ENCODE data around the gene SCGB3A2. TPM values are rescaled to one million over a fixed set of nuclear protein-coding genes. Genes with fewer than 3 reads are reported as not detected.

Gene SCGB3A2
- total RNA-seq, 1 experiment from 2014 or later: not detected

DNA sequence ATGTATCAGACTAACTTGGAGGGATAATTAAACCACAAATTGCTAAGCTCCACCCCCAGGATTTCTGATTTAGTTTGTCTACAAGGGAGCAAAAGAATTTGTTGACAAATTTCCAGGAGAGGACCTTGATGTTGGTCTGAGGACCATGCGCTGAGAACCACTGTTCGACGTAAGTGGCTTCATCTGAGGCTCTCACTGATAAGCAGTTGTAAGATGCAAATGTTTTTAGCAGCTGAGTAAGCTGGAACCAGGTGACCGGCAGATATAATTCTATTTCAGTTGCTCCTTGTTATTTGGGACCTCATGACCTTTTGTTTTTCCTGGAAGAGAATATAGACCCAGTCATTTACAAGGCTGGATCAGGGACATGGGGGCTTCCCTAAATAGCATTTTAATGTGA, 32.9 kb upstream of the SCGB3A2 start:
- Mint-ChIP-seq H3K9me3 (ENCODE audit: low read depth, unreplicated experiment) (no peaks in the 10 kb centered on the region), H3K27me3 (ENCODE audit: unreplicated experiment) (no peaks in the 10 kb centered on the region), H3K4me1 (ENCODE audit: low read depth, unreplicated experiment) (peaks cover 22% of the 10 kb centered on the region), H3K36me3 (ENCODE audit: insufficient read depth, unreplicated experiment) (no peaks in the 10 kb centered on the region), H3K27ac (ENCODE audit: unreplicated experiment) (no peak overlapping the region), H3K4me3 (ENCODE audit: low read depth, unreplicated experiment) (no peak overlapping the region)
- no peak for DNase-seq
- BruUV-seq (replicated peaks): no TSS peak
- TF ChIP-seq, protein P1, sequence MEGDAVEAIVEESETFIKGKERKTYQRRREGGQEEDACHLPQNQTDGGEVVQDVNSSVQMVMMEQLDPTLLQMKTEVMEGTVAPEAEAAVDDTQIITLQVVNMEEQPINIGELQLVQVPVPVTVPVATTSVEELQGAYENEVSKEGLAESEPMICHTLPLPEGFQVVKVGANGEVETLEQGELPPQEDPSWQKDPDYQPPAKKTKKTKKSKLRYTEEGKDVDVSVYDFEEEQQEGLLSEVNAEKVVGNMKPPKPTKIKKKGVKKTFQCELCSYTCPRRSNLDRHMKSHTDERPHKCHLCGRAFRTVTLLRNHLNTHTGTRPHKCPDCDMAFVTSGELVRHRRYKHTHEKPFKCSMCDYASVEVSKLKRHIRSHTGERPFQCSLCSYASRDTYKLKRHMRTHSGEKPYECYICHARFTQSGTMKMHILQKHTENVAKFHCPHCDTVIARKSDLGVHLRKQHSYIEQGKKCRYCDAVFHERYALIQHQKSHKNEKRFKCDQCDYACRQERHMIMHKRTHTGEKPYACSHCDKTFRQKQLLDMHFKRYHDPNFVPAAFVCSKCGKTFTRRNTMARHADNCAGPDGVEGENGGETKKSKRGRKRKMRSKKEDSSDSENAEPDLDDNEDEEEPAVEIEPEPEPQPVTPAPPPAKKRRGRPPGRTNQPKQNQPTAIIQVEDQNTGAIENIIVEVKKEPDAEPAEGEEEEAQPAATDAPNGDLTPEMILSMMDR (IDR thresholded peaks at IDR 0.05; ENCODE audit: unreplicated experiment): no peak
- intact Hi-C loops (cut with micrococcal nuclease; ENCODE audit: unreplicated experiment): no loop called here
- CTCF ChIA-PET: no interaction called here

DNA sequence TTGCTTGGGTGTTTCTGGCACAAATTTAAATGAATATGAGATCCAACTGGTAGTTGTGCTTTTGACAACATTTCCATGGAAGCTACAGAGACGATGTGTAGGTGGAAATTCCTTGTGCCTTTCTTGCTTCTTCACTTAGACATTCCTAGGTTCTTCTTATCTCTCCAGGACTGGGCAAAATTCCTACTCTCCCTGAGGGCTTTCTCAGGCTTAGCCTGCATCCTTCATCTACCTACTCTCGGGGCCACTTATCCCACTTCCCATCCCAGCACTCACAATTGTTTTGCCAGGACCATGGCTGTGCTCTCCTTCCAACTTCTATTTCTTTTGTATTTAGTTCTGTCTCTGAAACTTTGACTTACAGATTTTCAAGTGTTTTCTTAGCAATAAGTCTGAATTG, 29.3 kb upstream of the SCGB3A2 start:
- Mint-ChIP-seq H3K4me1 (ENCODE audit: low read depth, unreplicated experiment) (peaks cover 31% of the 10 kb centered on the region), H3K27ac (ENCODE audit: unreplicated experiment) (no peak overlapping the region), H3K36me3 (ENCODE audit: insufficient read depth, unreplicated experiment) (no peaks in the 10 kb centered on the region), H3K4me3 (ENCODE audit: low read depth, unreplicated experiment) (no peak overlapping the region), H3K9me3 (ENCODE audit: low read depth, unreplicated experiment) (peaks cover 3% of the 10 kb centered on the region), H3K27me3 (ENCODE audit: unreplicated experiment) (no peaks in the 10 kb centered on the region)
- intact Hi-C loops (cut with micrococcal nuclease; ENCODE audit: unreplicated experiment): no loop called here
- CTCF ChIA-PET: interaction anchor here (0.6 to 1.0 kb wide), 2 partner anchors 11 to 115 kb away, joined by 3 read pairs; no protein-coding TSS in a partner anchor
- TF ChIP-seq, protein P1 (IDR thresholded peaks at IDR 0.05; ENCODE audit: unreplicated experiment): no peak
- DNase-seq: no peak
- no TSS peak for BruUV-seq (replicated peaks)

DNA sequence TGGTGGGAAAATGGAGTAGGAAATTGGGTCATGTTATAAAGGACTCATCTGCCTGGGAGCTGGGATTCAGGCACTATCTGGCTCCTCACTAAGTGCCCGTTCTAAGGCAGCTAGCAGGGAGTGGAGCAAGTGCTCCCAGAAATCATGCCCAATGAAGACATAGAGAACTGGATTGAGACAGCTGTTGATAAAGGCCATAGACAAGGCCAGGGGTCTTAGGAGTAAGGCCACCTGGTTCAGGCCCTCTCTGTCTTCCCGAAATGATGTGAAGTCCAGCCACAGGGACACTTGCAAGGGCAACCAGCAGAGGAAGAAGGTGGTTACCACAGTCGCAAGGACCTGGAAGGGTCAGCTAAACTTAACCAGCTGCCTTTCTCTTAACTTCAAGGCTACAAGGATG, 26.9 kb upstream of the SCGB3A2 start:
- no peaks in the 10 kb centered on the region for H3K36me3 Mint-ChIP-seq (ENCODE audit: insufficient read depth, unreplicated experiment)
- H3K4me1 Mint-ChIP-seq (ENCODE audit: low read depth, unreplicated experiment): peaks cover 47% of the 10 kb centered on the region
- H3K9me3 Mint-ChIP-seq (ENCODE audit: low read depth, unreplicated experiment): peaks cover 3% of the 10 kb centered on the region
- BruUV-seq (replicated peaks): no TSS peak
- H3K4me3 Mint-ChIP-seq (ENCODE audit: low read depth, unreplicated experiment): no peak overlapping the region
- H3K27me3 Mint-ChIP-seq (ENCODE audit: unreplicated experiment): no peaks in the 10 kb centered on the region
- no peak for DNase-seq
- intact Hi-C loops (cut with micrococcal nuclease; ENCODE audit: unreplicated experiment): no loop called here
- H3K27ac Mint-ChIP-seq (ENCODE audit: unreplicated experiment): no peak overlapping the region
- TF ChIP-seq, protein P1 (IDR thresholded peaks at IDR 0.05; ENCODE audit: unreplicated experiment): no peak
- CTCF ChIA-PET: interaction anchor here (1.1 kb wide), 1 partner anchor 83 kb away, joined by 4 read pairs; no protein-coding TSS in a partner anchor

DNA sequence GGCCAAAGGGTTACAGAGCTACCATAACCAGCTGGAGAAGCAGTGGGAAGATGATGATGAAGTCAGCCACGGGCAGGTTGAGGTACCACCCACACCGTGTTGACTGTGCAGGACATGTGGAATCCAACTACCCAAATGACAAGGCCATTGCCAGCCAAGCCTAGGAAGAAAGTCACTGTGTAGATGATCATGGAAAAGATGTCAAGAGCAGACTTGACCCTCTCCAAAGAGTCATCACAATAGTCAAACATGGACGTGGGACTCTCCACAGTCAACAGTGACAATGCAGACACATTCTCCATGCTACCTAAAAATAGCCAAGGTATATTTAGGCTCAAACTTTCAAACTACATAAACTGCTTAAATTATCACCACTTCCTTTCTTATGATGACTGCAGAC, 26.1 kb upstream of the SCGB3A2 start:
- peaks cover 3% of the 10 kb centered on the region for H3K9me3 Mint-ChIP-seq (ENCODE audit: low read depth, unreplicated experiment)
- intact Hi-C loops (cut with micrococcal nuclease; ENCODE audit: unreplicated experiment): no loop called here
- no peak overlapping the region for H3K27ac Mint-ChIP-seq (ENCODE audit: unreplicated experiment)
- BruUV-seq (replicated peaks): no TSS peak
- no peaks in the 10 kb centered on the region for H3K36me3 Mint-ChIP-seq (ENCODE audit: insufficient read depth, unreplicated experiment)
- no peak overlapping the region for H3K4me3 Mint-ChIP-seq (ENCODE audit: low read depth, unreplicated experiment)
- no peak for DNase-seq
- TF ChIP-seq, protein P1 (IDR thresholded peaks at IDR 0.05; ENCODE audit: unreplicated experiment): no peak
- no peaks in the 10 kb centered on the region for H3K27me3 Mint-ChIP-seq (ENCODE audit: unreplicated experiment)
- CTCF ChIA-PET: no interaction called here
- H3K4me1 Mint-ChIP-seq (ENCODE audit: low read depth, unreplicated experiment): peaks cover 50% of the 10 kb centered on the region

Measured in Calu3 (cell line).